22Rv1 (cell line): ENCODE results near the gene TLCD5.

Experiments
- CTCF ChIP-seq: fragments of 450-650 bp; IDR thresholded peaks from 2 replicates; pipeline ENCODE4 v1.5.1; 2017; ENCODE audit warnings: mild to moderate bottlenecking
- ZFX ChIP-seq: fragments of 450-650 bp; IDR thresholded peaks from 2 replicates; pipeline ENCODE4 v1.6.1; 2017; ENCODE audit warnings: antibody characterized with exemption, borderline replicate concordance

GRCh38 chr11:120335908-120336640, 11.0 kb downstream of the TLCD5 start, which contains the start of gene ARHGEF12:
- TF ChIP-seq CTCF, result peak; percentile 74
- TF ChIP-seq ZFX, result no peak
